Liver (tissue), 3 donors: Measurements from ENCODE around the gene CSNK1E.

Source experiments
- CTCF ChIP-seq: fragments of 150-350 bp; IDR thresholded peaks from 2 replicates; pipeline ENCODE4 v1.5.1; 2017; ENCODE audit warnings: improper control_type of control experiment, low read depth, low read length; ENCODE audit not compliant: missing input control
- FOXA1 ChIP-seq: IDR thresholded peaks from 2 replicates; pipeline ENCODE4 v1.6.1; 2016; ENCODE audit warnings: antibody characterized with exemption
- FOXA2 ChIP-seq: IDR thresholded peaks from 2 replicates; pipeline ENCODE4 v1.6.1; 2016; ENCODE audit warnings: antibody characterized with exemption
- GABPA ChIP-seq, 2 donors: IDR thresholded peaks in 1 of 2; conservative IDR thresholded peaks in 1 of 2; 2 replicates each; pipeline ENCODE4 v1.6.1; 2016; ENCODE audit warnings: antibody characterized with exemption in 2 of 2, mild to moderate bottlenecking in 1 of 2, moderate library complexity in 1 of 2
- HNF4G ChIP-seq: IDR thresholded peaks from 2 replicates; pipeline ENCODE4 v1.6.1; 2016; ENCODE audit warnings: antibody characterized with exemption
- JUND ChIP-seq, 2 donors: IDR thresholded peaks; 2 replicates each; pipeline ENCODE4 v1.6.1; 2016; ENCODE audit warnings: antibody characterized with exemption in 2 of 2
- MAX ChIP-seq: IDR thresholded peaks from 2 replicates; pipeline ENCODE4 v1.6.1; 2016; ENCODE audit warnings: antibody characterized with exemption
- RAD21 ChIP-seq, 2 donors: IDR thresholded peaks; 2 replicates each; pipeline ENCODE4 v1.6.1; 2016; ENCODE audit warnings: antibody characterized with exemption in 2 of 2, mild to moderate bottlenecking in 2 of 2
- RXRA ChIP-seq, 2 donors: IDR thresholded peaks; 2 replicates each; pipeline ENCODE4 v1.6.1; 2017 to 2018; ENCODE audit warnings: antibody characterized with exemption in 2 of 2, mild to moderate bottlenecking in 1 of 2
- SP1 ChIP-seq: IDR thresholded peaks from 2 replicates; pipeline ENCODE4 v1.6.1; 2018; ENCODE audit warnings: antibody characterized with exemption, mild to moderate bottlenecking
- TAF1 ChIP-seq: conservative IDR thresholded peaks from 2 replicates; pipeline ENCODE4 v1.6.1; 2016; ENCODE audit warnings: antibody characterized with exemption, mild to moderate bottlenecking
- YY1 ChIP-seq: IDR thresholded peaks from 2 replicates; pipeline ENCODE4 v1.6.1; 2016; ENCODE audit warnings: antibody characterized with exemption, mild to moderate bottlenecking
- TF ChIP-seq, protein P1 (sequence below): IDR thresholded peaks from 2 replicates; pipeline ENCODE4 v1.6.1; 2016; ENCODE audit warnings: antibody characterized with exemption
- TF ChIP-seq, protein P2 (sequence below): IDR thresholded peaks from 2 replicates; pipeline ENCODE4 v1.6.1; 2016; ENCODE audit warnings: antibody characterized with exemption, mild to moderate bottlenecking
- donor health status: healthy.
- donor health status: healthy.

DNA sequence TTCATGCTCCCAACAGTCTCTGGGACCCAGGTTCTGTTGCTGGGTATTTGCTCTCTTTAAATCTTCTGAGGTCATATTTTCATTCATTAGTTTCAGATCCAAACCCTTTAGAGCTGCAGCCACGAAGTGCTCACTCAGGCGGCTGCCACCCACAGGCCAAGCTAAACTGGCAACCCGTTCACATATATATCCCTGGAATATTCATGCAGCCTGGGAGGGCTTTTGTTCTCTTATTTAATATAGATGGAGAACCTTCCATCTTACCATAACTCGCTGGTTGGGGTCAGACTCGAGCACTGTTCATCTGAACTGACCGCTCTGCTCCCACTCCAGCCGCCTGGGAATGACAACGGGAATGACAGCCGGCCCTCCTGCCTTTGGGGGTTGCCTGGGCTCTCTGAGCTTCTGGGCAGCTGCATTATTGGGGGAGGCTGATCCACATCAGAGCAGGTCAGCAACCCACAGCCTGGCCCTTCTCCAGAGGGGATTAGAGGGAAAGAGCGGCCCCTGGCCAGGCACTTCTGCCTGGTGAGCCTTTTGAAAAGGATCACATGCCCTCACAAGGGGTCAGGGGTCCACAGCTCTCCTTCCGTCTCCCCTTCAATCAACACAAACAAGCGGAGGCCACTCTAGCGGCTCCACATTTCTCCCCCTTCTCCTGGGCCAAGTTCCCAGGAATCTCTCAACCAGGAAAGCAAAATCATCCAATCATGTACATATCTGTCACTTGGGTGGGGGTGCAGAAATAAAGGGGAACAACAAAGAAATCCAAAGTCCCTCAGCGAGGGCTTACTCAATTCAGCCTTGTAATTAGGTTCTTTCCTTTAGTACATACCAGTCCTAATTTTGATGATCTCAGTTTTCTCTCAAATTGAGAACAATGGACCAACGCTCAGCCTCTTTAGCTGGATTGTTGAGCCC is 56.2 kb downstream of the CSNK1E start:
- TF ChIP-seq CTCF (no peak), MAX (no peak), YY1 (no peak), RAD21 (IDR thresholded peaks at IDR 0.05) (no peak), TAF1 (no peak), JUND (IDR thresholded peaks at IDR 0.05) (no peak), RXRA (IDR thresholded peaks at IDR 0.05) (no peak), GABPA (IDR thresholded peaks at IDR 0.05 in 1 of 2, conservative IDR thresholded peaks at IDR 0.05 in 1 of 2) (no peak), SP1 (no peak), FOXA1 (no peak), HNF4G (no peak), FOXA2 (no peak)
- TF ChIP-seq, protein P1, sequence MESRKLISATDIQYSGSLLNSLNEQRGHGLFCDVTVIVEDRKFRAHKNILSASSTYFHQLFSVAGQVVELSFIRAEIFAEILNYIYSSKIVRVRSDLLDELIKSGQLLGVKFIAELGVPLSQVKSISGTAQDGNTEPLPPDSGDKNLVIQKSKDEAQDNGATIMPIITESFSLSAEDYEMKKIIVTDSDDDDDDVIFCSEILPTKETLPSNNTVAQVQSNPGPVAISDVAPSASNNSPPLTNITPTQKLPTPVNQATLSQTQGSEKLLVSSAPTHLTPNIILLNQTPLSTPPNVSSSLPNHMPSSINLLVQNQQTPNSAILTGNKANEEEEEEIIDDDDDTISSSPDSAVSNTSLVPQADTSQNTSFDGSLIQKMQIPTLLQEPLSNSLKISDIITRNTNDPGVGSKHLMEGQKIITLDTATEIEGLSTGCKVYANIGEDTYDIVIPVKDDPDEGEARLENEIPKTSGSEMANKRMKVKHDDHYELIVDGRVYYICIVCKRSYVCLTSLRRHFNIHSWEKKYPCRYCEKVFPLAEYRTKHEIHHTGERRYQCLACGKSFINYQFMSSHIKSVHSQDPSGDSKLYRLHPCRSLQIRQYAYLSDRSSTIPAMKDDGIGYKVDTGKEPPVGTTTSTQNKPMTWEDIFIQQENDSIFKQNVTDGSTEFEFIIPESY = no peak
- TF ChIP-seq, protein P2, sequence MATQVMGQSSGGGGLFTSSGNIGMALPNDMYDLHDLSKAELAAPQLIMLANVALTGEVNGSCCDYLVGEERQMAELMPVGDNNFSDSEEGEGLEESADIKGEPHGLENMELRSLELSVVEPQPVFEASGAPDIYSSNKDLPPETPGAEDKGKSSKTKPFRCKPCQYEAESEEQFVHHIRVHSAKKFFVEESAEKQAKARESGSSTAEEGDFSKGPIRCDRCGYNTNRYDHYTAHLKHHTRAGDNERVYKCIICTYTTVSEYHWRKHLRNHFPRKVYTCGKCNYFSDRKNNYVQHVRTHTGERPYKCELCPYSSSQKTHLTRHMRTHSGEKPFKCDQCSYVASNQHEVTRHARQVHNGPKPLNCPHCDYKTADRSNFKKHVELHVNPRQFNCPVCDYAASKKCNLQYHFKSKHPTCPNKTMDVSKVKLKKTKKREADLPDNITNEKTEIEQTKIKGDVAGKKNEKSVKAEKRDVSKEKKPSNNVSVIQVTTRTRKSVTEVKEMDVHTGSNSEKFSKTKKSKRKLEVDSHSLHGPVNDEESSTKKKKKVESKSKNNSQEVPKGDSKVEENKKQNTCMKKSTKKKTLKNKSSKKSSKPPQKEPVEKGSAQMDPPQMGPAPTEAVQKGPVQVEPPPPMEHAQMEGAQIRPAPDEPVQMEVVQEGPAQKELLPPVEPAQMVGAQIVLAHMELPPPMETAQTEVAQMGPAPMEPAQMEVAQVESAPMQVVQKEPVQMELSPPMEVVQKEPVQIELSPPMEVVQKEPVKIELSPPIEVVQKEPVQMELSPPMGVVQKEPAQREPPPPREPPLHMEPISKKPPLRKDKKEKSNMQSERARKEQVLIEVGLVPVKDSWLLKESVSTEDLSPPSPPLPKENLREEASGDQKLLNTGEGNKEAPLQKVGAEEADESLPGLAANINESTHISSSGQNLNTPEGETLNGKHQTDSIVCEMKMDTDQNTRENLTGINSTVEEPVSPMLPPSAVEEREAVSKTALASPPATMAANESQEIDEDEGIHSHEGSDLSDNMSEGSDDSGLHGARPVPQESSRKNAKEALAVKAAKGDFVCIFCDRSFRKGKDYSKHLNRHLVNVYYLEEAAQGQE = no peak
